GM19438 (cell line): ENCODE measurements around the gene PON3.
"Not testable (repeated sequence)": the region's sequence is repeated elsewhere in the genome, so short reads cannot be mapped to it uniquely, and the experiment has no call there.

Experiments used
- ATAC-seq: cut with Tn5 transposase; IDR thresholded peaks from one replicate; pipeline ENCODE4 v1.9.1; 2021; ENCODE audit warnings: low read depth; ENCODE audit not compliant: unreplicated experiment

Gene PON3

GRCh38 chr7:95421000-95421846 is 25.0 kb upstream of the PON3 start:
- no peak for ATAC-seq

DNA sequence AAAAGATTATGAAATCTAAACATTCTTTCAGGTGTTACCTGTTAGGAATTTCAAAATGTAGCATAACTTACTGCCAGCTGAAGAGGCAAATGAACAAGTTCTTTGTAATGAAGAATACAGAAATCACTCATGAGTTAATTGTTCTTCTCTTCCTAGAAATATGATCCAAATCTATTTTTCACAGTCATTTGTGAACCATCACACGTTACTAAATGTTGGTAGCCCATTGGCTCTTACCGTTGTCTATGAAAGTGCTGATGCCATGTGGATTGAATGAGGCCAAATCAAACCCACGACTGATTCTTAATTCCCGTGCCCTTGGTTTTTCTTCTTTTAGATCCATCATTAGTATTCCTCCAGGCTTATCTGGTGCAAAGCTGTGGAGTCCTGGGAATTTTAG is 15.9 kb upstream of the PON3 start:
- ATAC-seq, result no peak

DNA sequence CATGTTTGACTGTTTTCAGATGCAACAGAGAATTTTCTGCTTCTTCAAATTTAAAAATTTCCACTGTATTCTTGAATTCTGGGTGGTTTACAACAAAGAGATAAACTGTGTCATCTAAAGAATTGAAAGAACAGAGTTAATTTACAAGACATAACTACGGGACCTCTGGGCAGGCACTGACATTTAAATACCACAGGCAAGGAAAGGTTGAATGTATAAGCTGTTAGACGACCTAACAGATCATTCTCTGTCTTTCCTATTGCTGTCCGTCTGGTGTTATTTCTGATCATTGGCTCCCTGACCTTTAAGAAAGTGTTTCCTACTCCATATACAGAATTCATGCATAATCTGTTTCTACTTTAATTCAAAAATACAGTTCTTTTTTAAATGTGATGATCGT is 15.5 kb upstream of the PON3 start:
- no peak for ATAC-seq

GRCh38 chr7:95411036-95411435 is 14.9 kb upstream of the PON3 start:
- no peak for ATAC-seq

DNA sequence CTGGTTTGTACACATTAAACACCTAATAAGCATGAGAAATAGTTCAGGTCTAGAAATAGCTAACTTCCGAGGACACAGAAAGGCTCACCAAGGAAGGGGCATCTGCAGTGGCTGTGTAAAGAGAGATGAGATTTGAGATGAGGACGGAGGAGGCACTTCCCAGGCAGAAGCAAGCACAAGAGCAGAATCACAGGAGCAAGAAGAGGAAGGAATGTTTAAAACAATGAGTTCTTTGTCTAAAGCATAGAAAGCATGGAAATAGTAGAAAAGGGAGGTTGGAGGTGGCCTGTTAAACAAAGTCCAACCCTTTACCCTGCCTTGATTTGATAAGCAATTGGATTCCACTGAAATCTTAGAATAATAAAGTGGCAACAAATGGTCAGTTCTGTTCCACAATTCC is 11.6 kb upstream of the PON3 start:
- no peak for ATAC-seq

DNA sequence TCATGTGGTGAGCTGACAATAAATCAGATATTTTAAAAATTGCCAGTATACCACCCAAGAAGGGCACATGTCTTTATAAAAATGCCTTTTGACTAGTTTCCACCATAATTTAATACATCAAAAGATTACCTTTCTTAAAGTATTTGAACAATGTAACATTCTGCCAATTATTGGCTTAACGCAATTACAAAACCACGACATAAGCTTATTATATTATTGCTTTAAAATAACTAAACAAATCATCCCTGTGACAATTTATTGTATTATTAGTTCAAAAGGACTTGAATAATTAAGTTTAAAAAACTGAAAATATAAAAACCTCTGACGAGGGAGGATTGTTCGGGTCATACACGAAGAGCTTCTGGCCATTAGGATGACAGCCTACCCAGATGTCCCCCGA is 9.6 kb upstream of the PON3 start:
- ATAC-seq, result no peak

DNA sequence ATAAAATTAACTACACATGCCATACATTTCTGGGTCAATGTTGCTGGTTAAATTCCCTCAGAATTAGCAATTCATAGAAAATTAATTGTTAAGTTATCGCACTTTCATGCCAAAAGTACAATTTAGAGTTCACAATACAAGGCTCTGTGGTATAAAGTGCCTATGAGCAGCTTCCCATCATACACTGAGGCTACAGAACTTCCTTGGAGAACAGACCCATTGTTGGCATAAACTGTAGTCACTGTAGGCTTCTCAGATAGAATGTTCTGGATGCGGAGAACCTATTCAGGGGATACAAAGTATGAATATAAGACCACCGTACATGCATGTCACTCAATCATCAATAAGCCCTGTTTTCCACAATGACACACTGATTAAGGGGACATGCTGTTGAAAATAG is 9.0 kb upstream of the PON3 start:
- ATAC-seq, result no peak

- no peak for ATAC-seq
These were observed 8.2 kb upstream of the PON3 start for GRCh38 chr7:95404316-95404865.

DNA sequence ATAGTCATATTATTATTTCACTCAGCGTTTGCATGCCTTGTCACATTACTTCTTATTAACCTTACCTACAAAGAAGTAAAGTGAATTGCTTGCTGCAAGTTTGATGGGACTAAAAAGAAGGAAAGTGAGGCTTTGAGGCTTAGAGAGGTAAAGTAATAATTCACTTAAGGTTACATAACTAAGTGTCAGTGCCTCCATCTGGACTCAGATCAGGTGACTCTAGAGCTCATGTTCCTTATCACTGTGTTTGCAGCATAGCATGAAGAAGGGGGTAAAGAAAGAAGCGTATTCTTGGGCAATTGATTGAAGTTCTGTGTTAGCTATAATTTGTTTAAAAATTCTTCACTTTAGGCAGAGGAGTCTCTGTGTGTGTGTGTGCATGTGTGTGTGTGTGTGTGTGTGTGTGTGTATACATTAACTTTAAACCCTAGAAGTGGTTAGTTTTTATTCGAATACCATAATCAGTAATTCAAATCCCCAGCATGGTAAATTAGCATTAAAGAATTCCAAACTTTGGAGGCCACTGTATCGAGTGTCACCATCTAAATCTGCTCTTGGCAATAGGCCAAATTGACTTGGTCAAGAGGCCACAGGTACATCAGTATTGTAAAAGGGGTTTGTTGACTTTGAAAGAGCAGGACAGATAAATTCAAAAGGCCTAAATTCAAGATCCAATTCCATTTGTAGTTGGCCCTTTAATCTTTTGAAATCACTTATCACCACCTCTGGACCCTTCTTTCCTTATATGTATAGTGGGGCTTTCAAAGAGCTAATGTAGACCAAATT is 2.2 kb upstream of the PON3 start:
- ATAC-seq, result no peak

GRCh38 chr7:95397381-95397780 is 1.2 kb upstream of the PON3 start:
- no peak for ATAC-seq

DNA sequence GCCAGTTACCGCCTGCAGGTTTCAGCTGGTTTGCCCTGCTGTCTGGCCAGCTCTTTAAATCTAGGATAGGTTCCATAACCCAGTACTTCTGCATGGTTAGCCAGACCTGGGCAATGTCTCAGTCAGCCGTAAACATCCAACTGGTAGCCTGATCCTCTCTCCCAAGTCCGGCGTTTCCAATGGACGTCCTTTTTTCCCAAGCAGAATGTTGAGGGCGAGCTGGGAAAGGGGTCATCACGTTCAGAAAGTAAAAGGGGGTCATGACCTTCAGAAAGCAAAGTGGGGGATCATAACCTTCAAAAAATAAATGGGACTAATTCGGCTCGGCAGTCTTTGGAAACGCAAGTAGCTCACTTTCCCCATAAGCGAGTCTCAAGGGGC is 430 bp downstream of the PON3 start:
- ATAC-seq, result no peak

- no peak for ATAC-seq
These were observed 1.8 kb downstream of the PON3 start for GRCh38 chr7:95394370-95394769.

DNA sequence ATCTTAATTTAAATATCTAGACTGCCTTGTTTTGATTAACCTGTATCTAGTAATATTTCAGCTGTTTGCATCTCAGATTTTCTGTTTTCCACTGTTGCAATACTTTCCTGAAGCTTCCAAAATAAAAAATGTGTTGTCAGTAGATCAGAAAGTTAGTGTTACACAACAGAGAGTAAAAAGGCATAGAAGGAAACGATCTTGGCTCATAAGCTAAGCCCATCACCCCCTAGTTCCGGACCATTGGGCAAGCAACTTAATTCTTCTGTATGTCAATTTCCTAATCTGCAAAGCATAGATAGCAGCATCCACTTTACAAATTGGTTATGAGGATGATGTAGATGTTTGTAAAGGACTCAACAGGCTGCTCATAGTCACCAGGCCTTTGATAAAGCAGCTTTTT is 4.4 kb downstream of the PON3 start:
- no peak for ATAC-seq

DNA sequence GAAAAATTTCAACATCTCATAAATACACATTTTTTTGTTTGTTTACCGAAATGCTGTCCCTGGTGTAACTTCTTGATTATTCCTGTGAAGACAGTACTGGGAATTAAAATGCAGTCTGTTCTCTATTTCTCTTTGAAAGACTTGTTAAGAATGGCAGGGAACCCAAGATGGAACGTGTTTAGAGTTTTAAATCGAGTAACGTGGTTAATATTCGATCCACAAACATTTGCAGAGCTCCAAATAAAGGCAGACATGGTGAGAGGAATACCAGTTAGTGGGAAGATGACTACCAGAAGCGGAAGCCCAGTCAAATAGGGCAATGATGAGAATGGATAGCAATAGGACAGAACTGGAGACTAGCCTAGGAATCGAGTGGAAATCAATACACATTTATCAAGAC is 6.7 kb downstream of the PON3 start:
- no peak for ATAC-seq

- not testable (repeated sequence) for ATAC-seq
These were observed 16.7 kb downstream of the PON3 start for GRCh38 chr7:95379457-95379856.

- ATAC-seq, result no peak
These were observed 19.4 kb downstream of the PON3 start for GRCh38 chr7:95376632-95377400.

DNA sequence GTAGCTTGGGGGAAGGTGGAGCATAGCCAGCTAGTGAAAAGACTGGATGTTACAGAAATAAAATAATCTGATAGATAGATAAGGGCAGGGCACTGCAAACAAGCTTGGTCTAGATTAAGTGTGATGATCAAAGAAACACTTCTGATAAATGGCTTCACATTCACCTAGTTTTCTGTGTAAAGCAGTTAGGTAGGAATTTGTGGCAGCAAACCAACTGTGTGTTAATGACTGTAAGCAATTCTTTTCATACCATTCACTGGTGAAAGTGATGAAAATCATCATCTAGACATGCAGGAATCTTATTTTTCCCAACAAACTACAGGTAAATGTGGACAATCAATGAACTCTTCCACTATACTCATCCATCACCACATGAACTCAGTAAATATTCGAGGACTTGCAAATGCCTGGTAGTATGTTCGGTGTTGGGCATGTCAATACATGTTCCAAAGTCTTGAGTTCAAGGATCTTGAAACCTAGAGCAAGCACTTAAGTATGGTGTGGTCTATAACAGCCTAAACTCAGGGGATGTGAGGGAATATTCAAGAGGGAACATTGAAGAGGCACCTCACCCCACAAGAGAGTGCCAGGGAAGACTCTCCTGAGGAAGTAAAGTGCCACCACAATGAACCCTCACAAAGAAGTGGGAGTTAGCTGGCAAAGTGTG is 20.5 kb downstream of the PON3 start:
- no peak for ATAC-seq

- ATAC-seq, result no peak
These were observed 22.9 kb downstream of the PON3 start for GRCh38 chr7:95373323-95373722.

GRCh38 chr7:95368235-95368634 is 27.9 kb downstream of the PON3 start:
- no peak for ATAC-seq

GRCh38 chr7:95367606-95368005 is 28.6 kb downstream of the PON3 start:
- no peak for ATAC-seq
